Astrocyte (in vitro differentiated cells and primary cell): Measurements from ENCODE around the gene ERC1.

Experiments
- CTCF ChIP-seq: IDR thresholded peaks from 2 replicates; pipeline ENCODE4 v1.5.1; 2011; ENCODE audit warnings: low read depth, mild to moderate bottlenecking, inconsistent platforms, low read length, moderate library complexity; ENCODE audit not compliant: insufficient read depth
- EZH2 ChIP-seq: IDR thresholded peaks from 2 replicates; pipeline ENCODE4 v1.6.1; 2012; ENCODE audit warnings: mild to moderate bottlenecking, low read length, inconsistent platforms; ENCODE audit not compliant: insufficient read depth

DNA sequence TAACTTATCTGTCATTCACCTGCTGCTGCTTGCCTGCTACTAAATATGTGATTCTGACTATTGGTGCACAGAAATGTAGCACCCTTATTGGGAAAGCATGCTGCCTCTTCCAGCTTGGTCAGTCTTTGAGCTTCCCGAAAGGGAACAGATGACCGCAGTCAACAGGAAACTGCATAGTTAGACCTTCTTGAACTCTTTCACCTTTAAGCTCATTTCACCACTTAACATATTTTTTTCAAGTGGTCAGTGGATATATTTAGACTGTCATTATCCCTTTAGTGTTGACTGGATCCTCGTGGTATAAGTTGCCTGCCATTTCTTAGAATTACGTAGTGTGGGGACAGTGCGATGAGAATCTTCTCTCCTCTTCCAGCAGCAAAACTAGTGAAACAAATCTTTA lies 378.4 kb downstream of the ERC1 start:
- TF ChIP-seq CTCF (no peak), EZH2 (no peak)
